A549 (cell line): ENCODE data around the gene REM2.

ENCODE experiments used
- BHLHE40 ChIP-seq: IDR thresholded peaks from 2 replicates; pipeline ENCODE4 v1.6.1; 2012; ENCODE audit warnings: low read depth, low read length, inconsistent platforms
- CBX8 ChIP-seq: fragments of 200-600 bp; sonication (generic); IDR thresholded peaks from 2 replicates; pipeline ENCODE4 v1.6.1; 2016
- CTCF ChIP-seq: fragments of >200 bp; sonication (Bioruptor Twin); formaldehyde crosslinking; IDR thresholded peaks from 3 replicates; pipeline ENCODE4 v1.5.1; 2016
- EP300 ChIP-seq, 2 experiments: fragments of >200 bp; sonication (Bioruptor Twin); formaldehyde crosslinking; IDR thresholded peaks; 2 replicates in 1 of 2; 3 replicates in 1 of 2; pipeline ENCODE4 v1.6.1; 2016 to 2017
- ESRRA ChIP-seq: fragments of 150-350 bp; IDR thresholded peaks from 2 replicates; pipeline ENCODE4 v1.6.1; 2014; ENCODE audit warnings: mild to moderate bottlenecking, low read length, borderline replicate concordance
- HEYL ChIP-seq: fragments of 250-450 bp; sonication (Bioruptor Pico); IDR thresholded peaks from 2 replicates; pipeline ENCODE4 v1.8.0; 2021; ENCODE audit warnings: mild to moderate bottlenecking, moderate library complexity
- MAX ChIP-seq: IDR thresholded peaks from 2 replicates; pipeline ENCODE4 v1.6.1; 2012
- MYC ChIP-seq: IDR thresholded peaks from 2 replicates; pipeline ENCODE4 v1.6.1; 2012; ENCODE audit warnings: mild to moderate bottlenecking, inconsistent platforms, low read length, improper control_type of control experiment, borderline replicate concordance
- NR3C1 ChIP-seq: fragments of >200 bp; sonication (Bioruptor Twin); formaldehyde crosslinking; IDR thresholded peaks from 3 replicates; pipeline ENCODE4 v1.6.1; 2017
- POLR2A ChIP-seq: IDR thresholded peaks from 2 replicates; pipeline ENCODE4 v1.6.1; 2012; ENCODE audit warnings: mild to moderate bottlenecking, low read length
- RCOR1 ChIP-seq: fragments of 150-350 bp; IDR thresholded peaks from 2 replicates; pipeline ENCODE4 v1.6.1; 2014; ENCODE audit warnings: antibody characterized with exemption, low read length, low read depth
- SREBF2 ChIP-seq: fragments of 450-650 bp; IDR thresholded peaks from 2 replicates; pipeline ENCODE4 v1.6.1; 2014; ENCODE audit warnings: mild to moderate bottlenecking, moderate library complexity
- TF ChIP-seq, protein P1 (sequence below): fragments of >200 bp; sonication (Bioruptor Twin); formaldehyde crosslinking; IDR thresholded peaks from 3 replicates; pipeline ENCODE4 v1.6.1; 2016

DNA sequence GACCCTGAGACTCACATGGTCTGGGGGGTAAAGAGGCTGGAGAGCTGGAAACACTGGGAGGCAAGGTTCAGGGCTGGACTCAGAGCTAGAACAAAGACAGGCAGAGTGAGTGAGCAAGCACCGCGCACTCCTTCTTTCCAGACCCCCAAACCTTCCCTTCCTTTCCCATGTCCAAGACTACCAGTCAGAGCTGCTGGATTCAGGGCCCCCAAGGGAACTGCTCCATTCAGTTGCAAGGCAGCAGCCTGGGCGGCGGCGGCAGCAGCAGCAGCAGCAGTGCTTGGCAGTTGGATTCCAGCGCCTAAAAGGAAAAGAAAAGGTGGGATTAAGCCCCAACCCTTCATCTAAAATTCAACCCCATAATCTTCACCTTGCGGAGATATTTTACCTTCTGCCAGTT lies 18.8 kb downstream of the REM2 start:
- TF ChIP-seq POLR2A (no peak), CTCF (no peak), MAX (no peak), RCOR1 (no peak), CBX8 (no peak), HEYL (CRISPR knock-in tag) (no peak), NR3C1 (no peak), BHLHE40 (no peak), MYC (no peak), SREBF2 (no peak), ESRRA (no peak), EP300 (IDR thresholded peaks at IDR 0.05) (no peak)
- TF ChIP-seq, protein P1, sequence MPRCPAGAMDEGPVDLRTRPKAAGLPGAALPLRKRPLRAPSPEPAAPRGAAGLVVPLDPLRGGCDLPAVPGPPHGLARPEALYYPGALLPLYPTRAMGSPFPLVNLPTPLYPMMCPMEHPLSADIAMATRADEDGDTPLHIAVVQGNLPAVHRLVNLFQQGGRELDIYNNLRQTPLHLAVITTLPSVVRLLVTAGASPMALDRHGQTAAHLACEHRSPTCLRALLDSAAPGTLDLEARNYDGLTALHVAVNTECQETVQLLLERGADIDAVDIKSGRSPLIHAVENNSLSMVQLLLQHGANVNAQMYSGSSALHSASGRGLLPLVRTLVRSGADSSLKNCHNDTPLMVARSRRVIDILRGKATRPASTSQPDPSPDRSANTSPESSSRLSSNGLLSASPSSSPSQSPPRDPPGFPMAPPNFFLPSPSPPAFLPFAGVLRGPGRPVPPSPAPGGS, result no peak
